Glomerular visceral epithelial cell (primary cell): ENCODE measurements around the gene PEX12.
"Not testable (repeated sequence)": the region's sequence is repeated elsewhere in the genome, so short reads cannot be mapped to it uniquely, and the experiment has no call there.

ENCODE experiments used
- DNase-seq: peaks from one replicate; pipeline ENCODE4 v3.0.0-alpha.2; 2016; ENCODE audit errors: extremely low spot score

Gene PEX12

DNA sequence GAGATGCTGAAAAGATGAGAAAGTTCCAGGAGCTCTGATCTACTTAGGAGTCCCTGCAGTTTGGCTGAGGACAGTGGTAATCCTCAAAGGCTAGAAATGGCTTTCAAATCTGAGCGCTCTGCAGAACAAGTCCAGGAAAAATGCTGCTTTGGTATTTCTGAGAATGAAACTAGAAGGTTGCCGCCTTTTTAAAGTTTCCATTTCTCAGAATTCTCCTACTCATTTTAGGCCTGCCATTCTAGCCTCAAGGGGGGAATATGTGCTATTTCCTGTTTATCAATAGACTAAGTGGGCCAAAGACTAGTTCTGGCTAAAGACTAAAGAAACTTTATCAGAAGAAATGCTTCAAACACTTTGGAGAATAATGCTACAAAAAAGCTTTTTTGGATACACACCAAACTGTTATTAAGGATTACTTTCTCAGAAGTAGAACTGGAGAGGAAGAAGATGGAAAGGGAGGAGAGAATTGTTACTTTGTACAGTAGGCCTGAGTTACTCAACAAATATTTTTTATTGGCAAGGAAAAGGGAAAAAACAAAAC is 40.7 kb downstream of the PEX12 start, which contains the start of gene SLFN12L:
Gene SLFN12L, minus strand, starts transcription at position 78 of the 541 bp plus-strand sequence. CDS start 15,314 bp downstream, outside the sequence.
- DNase-seq, result no peak

DNA sequence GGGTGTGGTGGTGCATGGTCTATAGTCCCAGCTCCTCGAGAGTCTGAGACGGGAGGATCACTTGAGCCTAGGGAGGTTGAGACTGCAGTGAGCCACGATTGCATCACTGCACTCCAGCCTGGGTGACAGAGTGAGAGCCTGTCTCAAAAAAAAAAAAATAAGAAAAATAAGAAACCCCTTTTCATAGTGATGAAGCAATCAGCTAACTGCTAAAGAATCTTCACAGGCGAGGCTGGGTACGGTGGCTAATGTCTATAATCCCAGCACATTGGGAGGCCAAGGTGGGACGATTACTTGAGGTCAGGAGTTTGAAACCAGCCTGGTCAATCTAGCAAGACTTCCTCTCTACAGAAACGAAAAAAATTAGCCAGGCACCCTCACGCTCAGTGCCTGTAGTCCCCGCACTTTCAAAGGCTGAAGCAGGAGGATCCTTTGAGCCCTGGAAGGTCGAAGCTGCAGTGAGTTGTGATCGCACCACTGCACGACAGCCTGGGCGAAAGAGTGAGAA is 41.7 kb downstream of the PEX12 start:
- no peak for DNase-seq

DNA sequence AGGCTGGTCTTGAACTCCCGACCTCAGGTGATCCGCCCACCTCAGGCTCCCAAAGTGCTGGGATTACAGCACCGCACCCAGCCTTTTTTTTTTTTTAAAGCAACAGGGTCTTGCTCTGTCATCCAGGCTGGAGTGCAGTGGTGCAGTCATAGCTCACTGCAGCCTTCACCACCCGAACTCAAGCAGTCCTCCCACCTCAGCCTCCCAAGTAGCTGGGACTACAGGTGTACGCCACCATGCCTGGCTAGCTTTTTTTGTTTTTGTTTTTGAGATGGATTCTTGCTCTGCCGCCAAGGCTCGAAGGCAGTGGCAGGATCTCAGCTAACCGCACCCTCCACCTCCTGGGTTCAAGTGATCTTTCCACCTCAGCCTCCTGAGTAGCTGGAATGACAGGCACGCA is 43.0 kb downstream of the PEX12 start:
- not testable (repeated sequence) for DNase-seq

DNA sequence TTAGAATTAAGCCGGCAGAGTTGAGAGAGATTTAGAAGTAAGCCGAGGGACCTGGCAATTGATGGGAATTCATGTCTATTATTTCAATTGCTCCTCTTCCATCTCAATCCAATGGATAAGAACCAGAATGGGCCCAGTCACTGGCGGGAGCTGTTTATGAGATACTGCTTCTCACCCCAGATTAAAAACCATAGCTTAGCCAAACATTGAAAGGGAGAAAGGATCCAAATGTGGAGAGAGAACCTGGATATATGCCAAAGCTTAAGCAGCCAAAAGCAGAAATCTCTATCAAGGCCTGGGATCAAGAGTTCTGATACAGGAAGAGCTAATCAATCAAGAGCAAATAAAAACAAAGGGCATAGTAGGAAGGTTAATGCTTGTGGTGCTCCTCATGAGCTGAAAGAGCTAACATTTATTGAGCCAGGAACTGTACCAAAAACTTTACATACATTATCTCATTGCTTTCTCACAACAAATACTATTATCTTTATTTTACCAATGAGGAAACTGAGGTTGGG is 43.7 kb downstream of the PEX12 start:
- no peak for DNase-seq

DNA sequence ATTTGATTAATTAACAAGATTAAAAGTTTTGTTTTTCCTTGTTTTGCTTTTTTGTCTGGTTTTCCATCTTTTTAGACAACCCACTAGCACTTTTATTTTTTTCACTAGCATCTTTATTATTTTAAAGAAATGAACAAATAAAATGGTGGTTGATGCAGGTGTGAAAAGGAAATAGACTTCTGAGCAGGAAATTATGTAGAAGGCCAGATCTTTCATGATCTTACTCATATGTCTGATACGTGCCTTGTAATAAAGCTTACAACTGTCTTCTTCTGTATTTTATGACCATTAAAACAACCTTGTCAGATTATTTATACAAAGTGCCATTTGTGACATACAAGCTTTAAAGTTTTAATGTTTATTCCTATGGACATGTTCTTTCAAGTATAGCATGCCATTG is 47.2 kb downstream of the PEX12 start:
- DNase-seq, result no peak

DNA sequence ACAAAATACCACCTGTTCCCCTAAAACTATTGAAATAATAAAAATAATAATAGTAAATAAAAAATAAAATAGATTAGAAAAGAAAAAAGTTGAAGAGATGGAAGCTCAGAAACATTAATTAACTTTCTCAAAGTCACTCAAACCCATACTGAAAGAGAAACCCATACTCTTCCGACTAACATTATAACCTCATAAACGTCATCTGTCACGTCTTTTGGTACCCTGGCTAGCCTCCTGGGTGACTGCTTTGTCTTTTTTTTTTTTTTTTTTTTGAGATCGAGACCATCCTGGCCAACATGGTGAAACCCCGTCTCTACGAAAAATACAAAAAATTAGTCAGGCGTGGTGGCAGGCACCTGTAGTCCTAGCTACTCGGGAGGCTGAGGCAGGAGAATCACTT is 48.5 kb downstream of the PEX12 start:
- DNase-seq, result no peak

DNA sequence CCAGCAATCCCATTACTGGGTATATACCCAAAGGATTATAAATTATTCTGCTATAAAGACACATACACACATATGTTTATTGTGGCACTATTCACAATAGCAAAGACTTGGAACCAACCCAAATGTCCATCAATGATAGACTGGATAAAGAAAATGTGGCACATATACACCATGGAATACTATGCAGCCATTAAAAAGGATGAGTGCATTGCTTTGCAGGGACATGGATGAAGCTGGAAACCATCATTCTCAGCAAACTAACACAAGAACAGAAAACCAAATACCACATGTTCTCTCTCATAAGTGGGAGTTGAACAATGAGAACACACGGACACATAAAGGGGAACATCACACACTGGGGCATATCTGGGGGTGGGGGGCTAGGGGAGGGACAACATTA is 49.0 kb downstream of the PEX12 start:
- not testable (repeated sequence) for DNase-seq
